A673 (cell line): ENCODE data around the gene PRMT9.

Source experiments
- CTCF ChIP-seq: fragments of 300-800, 200-600 bp; sonication (generic); conservative IDR thresholded peaks from 2 replicates; pipeline ENCODE4 v1.5.1; 2017; ENCODE audit warnings: low read depth, mild to moderate bottlenecking, antibody characterized with exemption, low read length, moderate library complexity, mixed read lengths
- EZH2 ChIP-seq: fragments of 200-600 bp; sonication (generic); IDR thresholded peaks from 2 replicates; pipeline ENCODE4 v1.6.1; 2017; ENCODE audit warnings: borderline replicate concordance, low read depth, mild to moderate bottlenecking, mixed read lengths, antibody characterized with exemption, low read length; ENCODE audit not compliant: poor library complexity, severe bottlenecking

GRCh38 chr4:147691820-147692219, 7.9 kb upstream of the PRMT9 start:
- TF ChIP-seq CTCF (no peak), EZH2 (no peak)
